Activated CD4-positive, alpha-beta T cell treated with anti-CD3 and anti-CD28 coated beads, Interleukin-2, amount 50 U/mL, for 16 hours (primary cell): ENCODE data around the gene HMGXB3.
"Not testable (repeated sequence)": the region's sequence is repeated elsewhere in the genome, so short reads cannot be mapped to it uniquely, and the experiment has no call there.

Source experiments
- DNase-seq: peaks from one replicate; pipeline ENCODE4 v3.0.0-alpha.2; 2020

Gene HMGXB3

DNA sequence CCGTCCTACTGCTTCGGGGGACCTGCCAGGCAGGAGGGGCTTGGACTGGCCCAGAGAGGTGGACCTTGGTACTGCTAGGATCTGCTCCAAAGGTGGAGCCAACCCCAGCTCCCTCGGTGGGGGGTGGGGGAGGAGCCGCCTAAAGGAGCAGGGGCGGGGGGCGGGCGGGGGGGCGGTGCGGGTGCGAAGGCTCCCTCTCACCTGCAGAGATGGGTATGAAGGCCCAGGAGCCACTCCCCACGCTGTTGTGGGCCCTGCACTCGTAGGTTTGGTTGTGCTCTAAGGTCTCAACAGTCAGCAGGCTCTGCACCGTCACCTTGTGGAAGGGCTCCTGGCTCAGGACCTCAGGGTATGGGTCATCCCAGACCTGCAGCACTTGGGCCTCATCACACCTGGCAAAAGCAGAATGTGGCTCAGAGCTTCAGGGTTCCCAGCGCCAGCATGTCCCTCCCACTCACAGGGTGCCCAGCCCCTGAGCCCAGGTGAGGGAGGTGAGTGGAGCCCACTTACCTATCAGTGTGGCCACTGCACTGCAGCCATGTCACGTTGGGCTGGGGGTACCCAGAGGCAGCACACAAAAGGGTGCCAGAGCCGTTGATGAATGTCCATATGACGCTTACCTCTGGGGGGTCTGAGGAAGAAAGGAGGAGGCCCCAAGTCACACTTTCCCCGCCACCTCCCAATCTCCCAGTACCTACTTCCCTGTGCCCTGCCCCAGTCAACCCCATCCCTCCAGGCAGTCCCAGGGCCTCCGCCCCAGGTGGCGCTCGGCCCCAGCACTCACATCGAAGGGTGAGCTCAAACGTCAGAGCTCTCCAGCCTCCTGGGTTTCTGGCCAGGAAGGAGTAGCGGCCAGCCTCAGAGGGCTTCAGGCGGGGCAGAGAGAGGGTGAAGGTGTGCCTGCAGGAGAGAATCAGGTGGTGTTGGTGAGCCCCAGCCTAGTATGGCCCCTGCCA, 69.4 kb downstream of the HMGXB3 start:
- DNase-seq: no peak

DNA sequence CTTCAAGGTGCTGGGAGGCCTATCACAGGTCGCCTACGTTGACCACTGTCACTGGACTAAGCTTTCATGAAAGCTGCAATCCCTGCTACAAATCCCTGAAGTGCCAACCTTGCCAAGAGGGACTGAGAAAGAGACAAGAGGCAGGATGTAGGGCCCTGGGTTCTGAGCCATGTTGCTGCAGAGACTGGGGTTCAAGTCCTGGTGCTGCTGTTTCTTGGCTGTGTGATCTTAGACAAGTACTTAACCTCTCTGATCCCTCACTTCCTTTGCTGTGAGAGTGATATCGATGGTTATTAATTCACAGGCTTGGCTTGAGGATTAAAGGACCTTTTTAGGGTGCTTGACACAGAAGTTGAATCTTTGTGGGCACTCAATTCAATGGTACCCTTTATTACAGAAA, 70.3 kb downstream of the HMGXB3 start:
- no peak for DNase-seq

DNA sequence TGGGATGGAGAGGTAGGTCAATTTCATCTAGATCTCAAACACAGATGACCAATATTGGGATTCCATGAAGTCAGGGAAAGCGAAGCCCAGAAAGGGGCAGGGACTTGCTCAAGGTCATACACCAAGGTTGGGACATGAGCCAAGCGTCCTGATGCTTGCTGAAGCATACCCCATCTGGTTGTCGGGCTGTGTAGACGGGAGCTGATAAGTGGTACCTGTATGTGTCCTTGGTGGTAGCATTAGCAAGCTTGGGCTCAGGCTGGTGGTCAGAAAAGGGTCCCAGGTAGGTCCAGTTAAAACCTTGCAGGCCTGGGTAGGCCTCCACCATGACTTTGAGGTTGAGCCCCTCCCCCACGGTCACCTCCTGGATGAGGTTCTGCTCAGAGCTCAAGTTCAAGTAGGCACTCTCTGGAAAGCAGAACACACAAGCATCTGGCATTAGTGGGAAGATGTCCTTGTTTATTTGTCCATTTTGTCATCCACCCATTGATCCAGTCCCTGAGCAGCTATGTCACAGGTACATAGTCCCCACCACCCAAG, 72.6 kb downstream of the HMGXB3 start:
- DNase-seq: no peak

DNA sequence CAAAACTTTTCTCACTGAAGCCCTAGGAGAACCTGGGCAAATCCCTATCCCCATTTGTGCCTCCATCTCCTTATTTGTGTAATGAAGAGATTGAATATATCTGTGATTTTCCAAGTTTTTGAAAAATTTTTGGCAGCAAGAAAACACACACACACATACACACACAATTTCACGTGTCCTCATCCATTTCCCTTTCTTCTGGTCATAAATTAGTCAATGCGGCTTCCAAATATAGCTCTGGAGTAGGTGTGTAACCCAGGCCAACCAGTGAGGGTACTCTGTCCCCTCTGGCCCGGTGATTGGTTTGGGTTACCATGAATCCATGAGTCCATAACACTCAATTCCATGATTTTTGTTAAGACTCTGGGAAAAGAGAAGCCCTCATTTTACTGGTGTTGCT, 73.1 kb downstream of the HMGXB3 start:
- no peak for DNase-seq

DNA sequence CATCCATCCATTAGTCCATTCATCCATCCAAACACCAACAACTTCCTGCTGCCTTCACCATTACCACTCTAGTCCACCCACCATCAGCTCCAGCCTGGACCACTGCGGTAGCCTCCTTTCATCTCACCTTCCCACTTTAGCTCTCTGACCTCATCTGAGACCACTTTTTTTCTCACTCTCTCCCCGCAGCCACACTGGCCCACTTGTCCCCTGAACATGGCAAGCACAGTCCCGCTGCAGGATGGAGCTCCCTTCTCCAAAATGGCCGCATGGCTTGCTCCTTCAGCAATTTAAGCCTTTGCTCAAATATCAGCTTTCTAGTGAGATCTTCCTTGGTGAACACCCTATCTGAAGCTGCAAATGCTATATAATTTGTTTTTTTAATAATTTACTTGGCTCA, 74.7 kb downstream of the HMGXB3 start:
- DNase-seq: no peak

DNA sequence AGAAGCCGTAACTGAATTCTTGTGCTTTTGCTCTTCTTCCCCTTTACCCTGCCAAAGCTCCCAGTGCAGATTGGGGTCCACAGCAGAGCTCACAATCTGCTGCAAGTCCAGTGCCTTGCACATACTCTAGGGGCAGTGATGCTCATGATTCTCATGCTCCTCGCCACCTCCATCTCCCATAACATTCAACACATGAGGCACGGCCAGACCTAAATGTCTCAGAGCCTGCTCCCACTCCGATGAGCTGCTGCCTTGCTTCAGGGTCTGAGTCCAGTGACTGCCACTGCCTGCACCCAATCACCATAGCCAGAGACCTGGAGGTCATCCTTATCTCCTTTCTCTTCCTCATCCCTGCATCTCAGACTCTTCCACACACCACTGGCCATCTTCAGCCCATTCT, 75.3 kb downstream of the HMGXB3 start:
- no peak for DNase-seq

DNA sequence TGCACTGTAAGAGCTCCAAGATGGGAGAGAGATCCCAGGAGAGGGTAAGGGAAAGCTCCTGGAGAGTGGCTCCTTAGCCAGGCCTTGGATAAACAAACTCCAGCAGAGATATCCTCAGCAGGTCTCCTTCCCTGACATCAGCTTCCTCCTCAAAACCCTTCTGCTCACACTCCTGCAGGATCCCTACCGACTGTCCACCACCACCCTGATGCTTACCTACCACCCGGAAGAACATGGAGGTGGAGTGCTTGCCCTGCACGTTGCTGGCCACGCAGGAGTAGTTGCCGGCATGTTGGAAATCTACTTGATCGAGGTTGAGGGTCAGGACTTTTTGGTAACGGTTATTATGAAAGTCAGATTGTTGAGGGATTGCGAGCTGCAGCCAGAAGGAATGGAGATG, 76.5 kb downstream of the HMGXB3 start:
- DNase-seq: no peak

DNA sequence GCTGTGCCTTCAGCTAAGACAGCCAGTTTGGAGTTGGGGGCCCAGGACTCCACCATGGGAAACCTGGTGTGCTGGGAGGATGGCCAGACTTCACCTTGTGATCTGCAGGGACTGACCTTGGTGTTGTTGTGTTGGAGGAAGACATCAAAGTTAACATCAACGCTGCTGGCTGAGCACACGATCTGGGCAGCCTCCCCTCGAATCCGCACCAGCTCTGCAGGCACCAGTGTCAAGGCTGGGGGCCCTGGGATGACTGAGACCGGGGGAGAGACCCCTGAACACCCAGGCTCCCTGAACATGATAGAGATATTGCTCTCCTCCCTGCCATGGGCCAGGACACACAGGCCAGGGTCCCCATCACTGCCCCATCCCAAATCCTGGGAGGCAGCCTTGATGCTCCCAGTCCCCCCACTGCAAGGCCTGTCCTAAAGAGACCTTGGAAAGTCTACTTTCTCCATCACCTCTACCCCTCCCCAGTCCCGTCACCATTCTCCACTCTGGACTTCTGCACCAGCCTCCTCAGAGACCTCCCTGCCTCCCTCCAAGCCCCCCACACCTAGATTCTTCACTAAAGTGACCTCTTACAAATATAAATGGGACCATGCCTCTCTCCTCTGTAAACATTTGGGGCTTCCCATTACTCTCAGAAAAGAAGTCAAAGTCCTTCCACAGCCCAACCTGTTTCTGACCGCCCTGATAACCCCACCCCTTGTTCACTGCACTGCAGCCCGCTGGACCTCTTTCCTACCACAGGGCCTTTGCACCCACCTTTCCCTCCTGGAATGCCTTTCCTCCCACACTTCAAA, 77.7 kb downstream of the HMGXB3 start:
- DNase-seq: no peak

DNA sequence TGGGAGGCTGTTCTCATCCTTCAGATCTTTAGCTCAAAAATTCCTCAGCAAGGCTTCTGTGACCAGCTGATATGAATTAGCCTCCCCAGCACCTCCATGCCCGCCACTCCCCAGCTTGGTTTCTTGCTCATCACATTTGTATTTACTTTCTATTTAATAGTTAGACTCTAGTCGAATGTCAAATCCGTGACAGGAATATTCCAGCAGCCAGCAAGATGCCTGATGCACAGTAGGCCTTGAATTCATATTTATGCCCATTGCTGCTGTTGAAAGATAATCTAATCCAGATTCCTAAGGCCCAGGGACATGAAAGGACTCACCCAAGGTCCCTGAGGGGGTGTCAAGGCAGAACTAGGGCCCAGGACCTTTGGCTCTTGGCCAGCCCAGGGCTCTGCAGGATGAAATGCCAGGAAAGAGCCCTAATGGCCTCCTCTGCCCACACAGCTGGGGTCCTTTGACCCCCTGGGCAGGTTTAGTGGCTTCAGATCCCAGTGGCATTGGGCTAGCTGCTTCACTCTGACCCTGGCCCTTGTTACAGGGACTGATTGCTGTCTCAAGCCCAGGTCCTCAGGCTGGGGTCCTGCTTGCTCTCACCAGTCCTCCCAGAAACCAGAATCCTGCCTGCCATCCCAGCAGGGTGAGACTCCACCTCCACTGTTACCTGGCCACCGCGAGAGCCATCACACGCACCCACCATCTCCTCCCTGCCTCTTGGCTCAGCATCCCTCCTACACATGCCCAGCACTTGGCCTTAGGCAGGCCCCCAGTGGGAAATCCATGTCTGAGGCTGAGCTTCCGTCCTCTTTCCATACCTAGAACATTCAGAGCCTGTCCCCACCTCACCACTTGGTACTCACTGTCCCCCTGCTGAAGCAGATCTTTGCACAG, 78.5 kb downstream of the HMGXB3 start:
- DNase-seq: no peak

DNA sequence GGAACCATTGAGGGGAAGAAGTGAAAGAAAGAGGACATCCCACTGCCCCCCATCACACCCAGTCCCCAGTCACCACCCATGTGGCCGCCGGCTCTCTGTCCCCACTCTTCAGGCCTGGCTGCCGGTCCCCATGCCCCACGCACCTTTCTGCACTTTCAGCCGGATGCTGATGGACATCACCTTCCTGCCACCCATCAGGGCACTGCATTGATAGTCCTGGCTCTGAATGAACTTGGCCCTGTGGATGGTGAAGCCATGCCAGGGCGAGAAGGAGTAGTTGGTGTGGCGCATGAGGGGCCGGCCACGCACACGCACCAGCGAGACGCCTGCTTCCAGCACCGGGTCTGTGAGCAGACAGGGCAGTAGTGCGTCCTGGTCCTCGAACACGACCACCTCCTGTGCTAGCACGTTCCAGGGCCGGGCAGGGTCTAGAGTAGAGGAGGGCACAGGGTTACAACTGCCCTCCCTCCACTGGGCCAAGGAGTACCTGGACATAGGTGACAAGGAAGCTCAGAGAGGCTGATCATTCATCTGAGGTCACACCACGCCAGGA, 79.4 kb downstream of the HMGXB3 start:
- DNase-seq: no peak

DNA sequence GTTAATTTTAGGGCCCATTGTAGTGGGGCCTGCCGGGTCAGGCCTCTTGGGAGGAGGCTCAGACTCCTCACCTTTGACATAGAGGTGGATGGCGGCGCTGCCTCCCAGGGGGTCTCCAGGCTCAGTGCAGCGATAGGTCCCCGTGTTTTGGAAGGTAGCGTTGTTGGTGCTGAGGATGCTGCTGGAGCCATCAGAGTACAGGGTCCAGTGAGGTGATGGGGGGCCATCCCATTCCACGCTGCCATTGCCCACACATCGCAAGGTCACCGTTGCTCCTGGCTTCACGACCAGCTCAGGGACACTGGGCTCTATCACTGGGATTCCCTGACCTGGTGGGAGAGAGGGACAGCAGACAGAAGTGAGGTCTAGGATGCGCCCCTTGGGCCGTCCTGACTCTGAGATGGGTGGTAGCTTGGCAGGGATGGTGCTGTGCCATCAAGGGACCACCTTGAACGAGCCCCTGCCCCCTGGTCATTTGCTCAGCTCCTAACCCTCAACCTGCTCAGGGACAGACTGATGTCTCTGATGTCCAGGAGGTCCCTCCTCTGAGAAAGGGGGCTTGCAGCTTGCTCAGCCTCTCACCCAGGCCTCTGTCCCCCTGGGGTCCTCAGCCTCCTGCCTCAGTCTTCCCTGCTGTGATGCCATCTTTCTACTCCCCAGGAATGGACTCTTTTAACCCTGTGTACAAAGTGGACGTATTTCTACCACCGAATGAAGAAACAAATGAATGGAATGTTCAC, 80.3 kb downstream of the HMGXB3 start:
- DNase-seq: no peak

DNA sequence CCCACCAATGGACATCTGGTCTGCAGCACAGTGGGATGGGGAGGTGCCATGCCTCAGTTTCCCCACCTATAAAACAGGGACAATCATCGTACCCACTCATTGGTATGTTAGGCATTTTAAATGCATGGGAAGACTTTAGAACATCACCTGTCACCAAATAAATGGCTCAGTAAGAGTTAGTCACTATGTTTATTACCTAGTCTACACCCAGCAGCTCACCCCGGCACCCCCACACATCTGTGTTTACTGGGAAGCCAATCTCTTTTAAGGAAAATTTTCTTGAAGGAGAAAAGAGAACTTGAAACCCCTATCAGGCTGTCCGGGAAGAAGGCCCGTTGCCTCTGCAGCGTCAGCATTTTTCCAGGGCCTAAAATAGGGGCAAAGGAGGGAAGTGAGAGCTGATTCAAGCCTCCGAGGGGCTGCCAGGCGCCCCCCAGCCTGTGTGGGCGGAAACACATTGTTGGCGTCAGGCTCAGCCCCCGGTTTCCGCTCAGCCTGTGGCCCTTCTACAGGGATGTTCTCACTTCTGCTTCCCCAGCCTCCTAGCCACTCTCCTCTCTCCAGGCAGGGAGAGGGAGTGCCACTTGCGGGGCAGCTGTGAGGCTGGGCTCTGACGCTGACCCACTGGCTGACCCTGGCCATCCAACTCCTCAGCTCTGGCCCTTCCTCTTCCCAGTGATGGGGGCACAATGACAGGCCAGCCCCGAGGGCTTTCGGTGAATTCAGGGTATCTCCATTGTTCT, 81.2 kb downstream of the HMGXB3 start:
- DNase-seq: no peak

DNA sequence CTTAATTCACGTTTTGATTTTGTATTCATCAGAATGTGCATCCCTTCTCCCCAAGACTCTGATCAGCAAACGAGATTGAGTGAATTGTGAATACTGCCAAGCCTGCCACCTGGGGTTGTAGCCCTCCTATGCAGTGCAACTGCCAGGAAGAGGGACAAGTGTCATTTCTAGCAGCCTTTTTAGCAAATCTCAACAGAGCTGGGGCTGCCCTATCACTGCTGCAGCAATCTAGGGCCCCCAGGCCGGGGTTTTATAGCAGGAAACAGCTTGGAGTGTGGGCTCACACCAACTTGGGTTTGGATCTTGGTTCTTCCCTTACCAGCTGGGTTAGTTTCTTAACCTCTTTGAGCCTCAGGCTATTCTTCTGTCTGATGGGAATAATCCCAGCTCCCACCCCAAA, 81.8 kb downstream of the HMGXB3 start:
- DNase-seq: no peak

DNA sequence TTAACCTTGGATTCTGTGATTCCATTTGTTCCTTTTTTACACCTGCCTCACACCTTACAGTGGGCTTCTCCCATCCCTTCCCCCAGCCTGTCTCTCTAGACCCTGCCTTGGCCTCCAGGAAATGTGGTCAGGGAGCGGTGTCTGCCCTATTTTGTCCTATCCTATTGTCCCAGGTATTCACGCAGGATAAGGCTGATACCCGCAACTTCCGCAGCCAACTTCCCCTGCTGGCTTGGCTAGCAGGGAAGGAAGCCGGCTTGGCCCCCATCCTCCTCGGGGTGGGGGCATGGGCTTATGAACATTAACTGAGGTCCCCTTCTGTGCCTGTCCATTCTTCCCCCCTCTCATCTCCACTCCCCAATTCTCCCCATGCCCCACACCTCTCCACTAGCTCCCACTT, 82.3 kb downstream of the HMGXB3 start:
- DNase-seq: no peak

DNA sequence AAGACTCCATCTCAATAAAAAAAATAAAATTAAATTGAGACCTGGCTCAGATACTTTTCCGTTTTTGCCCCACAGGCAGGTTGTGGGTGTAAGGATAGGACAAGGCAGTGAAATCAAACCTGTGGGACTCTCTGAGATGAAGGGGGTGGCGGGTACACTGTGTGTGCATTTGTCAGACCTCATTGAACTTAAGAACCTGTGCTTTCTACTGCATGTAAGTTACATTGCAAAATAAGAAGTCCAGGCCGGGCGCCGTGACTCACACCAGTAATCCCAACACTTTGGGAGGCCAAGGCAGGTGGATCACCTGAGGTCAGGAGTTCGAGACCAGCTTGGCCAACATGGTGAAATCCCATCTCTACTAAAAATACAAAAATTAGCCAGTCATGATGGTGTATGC, 84.2 kb downstream of the HMGXB3 start:
- DNase-seq: not testable (repeated sequence)

DNA sequence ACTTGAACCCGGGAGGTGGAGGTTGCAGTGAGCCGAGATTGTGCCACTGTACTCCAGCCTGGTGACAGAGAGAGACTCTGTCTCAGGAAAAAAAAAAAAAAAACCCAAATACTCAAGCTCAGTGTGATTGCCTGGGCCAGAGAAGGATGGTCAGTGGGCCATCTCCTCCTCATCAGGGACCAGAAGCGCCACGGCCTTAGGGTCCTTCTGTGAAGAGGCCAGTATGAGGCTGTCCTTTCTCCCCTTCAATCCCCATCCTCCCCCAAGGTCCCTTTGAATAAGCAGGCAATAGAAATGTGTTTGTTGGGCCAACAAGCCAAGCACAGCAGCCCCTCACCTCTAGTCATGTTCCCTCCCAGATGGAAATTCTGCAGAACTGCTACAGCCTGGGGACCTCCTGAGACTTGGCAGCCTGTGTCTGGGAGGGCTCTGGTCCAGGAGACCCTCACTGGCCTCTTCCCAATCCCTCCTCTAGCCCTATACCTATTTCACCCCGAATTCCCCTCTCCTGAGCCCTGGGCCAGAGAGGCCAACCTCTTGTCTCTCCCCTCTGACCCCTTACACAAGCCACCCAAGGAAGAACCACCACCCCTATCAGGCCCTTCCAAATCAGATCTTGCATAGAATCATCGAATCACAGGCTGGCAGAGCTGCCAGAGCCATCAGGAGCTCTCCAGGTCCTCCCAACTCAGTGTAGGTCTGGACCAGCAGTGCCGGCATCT, 84.8 kb downstream of the HMGXB3 start:
- no peak for DNase-seq

DNA sequence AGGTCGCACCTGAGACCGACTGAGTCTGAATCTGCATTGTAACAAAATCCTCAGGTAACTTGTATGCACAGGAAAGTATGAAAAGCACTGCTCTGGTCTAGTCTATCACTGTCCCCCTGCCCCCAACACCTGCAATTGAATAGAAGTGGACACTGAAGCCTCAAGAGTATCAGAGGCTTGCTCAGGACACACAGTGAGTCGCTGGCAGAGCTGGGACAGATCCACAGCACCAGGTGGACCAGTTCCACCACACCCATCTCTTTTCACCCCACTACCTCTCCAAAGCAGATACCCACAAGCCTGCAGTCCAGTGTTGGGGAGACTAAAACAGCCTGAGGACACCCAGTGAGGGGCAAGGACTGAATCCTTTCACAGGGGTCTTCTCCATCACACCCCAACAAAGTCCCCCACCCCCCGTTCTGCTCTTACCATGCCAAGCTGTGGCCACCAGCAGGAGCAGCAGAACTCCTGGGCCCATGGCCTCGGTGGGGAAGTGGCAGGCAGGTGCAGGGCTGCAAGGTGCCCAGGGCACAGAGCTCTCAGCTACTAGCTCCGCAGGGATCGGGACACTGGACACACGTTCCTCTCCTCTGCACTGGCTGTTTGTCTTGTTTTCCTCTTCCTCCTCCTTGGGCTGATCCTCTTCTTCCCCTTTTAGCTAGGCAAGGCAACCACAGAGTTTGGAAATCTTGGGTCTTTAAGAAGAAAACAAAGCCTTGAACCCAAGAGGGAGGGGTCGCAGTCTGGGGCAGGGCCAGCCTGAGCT, 85.6 kb downstream of the HMGXB3 start, which contains the start of gene CSF1R:
Gene CSF1R (minus strand): TSS at position 605 of the 766 bp plus-strand sequence. CDS start 127 bp downstream, at position 478.
- no peak for DNase-seq

DNA sequence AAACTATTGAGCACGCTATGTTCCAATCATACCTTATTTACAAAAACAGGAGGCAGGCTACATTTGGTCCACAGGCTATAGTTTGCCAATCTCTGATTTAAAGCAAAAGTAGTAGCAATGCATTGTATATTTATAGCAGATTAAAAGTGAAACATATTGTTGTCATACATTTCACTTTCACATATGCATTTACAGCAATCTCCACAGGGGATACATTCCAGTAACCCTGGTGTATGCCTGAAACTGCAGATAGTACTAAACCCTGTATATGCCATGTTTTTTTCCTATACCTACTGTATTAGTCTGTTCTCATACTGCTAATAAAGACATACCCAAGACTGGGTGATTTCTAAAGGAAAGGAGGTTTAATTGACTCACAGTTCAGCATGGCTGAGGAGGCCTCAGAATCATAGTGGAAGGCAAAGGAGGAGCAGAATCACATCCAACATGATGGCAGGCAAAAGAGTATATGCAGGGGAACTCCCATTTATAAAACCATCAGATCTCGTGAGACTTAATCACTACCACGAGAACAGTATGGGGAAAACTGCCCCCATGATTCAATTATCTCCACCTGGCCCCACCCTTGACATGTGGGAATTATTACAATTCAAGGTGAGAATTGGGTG, 91.7 kb downstream of the HMGXB3 start:
- peak; percentile 31 for DNase-seq

DNA sequence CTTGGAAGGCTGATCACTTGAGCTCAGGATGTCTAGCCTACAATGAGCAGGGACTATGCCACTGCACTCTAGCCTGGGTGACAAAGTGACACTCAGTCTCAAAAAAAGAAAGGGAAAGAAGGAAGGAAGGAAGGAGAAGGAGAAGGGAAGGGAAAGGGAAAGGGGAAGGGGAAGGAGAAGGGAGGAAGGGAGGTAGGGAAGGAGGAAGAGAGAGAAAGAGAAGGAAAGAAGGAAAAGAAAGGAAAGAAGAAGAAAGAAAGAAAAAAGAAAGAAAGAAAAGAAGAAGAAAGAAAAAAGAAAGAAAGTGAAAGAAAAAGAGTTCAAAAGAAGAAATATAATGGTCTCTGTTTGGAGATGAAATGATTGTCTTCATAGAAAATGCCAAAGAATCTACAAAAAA, 96.6 kb downstream of the HMGXB3 start:
- DNase-seq: no peak
